ENCODE data around the gene EDIL3. TPM values are rescaled to one million over a fixed set of nuclear protein-coding genes. Genes with fewer than 3 reads are reported as not detected.

The EDIL3 gene
- total and polyA plus RNA-seq, 10 of the 15 experiments (the other 5 are each of a cell fraction or from before 2014, with no cell fraction given): 0.01 to 0.62 (median 0.20) TPM

DNA sequence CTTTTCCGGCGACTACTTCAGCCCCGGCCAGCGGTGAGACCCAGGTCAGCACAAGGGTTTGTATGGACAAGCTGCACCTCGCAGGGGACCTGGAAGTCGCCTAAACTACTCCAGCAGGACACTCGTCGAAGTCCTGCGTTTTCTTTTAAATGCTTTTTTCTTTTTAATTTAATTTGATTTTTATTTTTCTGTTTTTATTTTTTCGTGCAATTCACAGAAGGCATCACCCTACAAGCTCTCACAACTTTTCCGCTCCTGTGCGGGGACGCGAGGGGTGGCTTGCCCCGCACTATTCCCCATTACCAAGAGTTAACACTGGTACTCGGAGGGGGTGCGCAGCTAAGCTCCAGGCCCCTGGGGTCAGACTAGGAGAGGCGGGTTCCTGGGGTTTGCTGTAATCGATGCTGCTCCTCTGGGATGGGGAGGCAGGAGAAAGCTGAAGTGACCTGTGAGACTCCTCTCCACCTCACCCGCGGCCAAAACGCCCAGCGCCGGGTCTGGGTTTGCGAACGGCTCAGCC lies 1.3 kb downstream of the EDIL3 start:
- intact Hi-C loops (cut with micrococcal nuclease; ENCODE audit: unreplicated experiment): no loop called here
- H3K27me3 ChIP-seq (replicated peaks in 1 of 2; ENCODE audit: control insufficient read depth in 2 of 2, insufficient read depth in 2 of 2, low read length in 1 of 2): peaks cover 10 to 18% of the 10 kb centered on the region in 2 experiments
- H3K4me1 ChIP-seq (ENCODE audit: control insufficient read depth, insufficient read depth, low read length): no peaks in the 10 kb centered on the region
- no peak overlapping the region for H3K27ac ChIP-seq (ENCODE audit: control insufficient read depth, insufficient read depth)
- POLR2A ChIA-PET: no interaction called here
- in situ Hi-C loops (cut with MboI): no loop called here
- SMC1A ChIA-PET (ENCODE audit: uncharacterized antibody, unreplicated experiment): no interaction called here
- H4K20me1 ChIP-seq (ENCODE audit: control insufficient read depth, insufficient read depth): no peaks in the 10 kb centered on the region
- WGBS (ENCODE audit: insufficient coverage, insufficient replicate concordance, low lambda C conversion rate, missing lambda C conversion rate): 19% methylated on average over 22 of the region's 26 CpGs
- no peak overlapping the region for H2AFZ ChIP-seq (ENCODE audit: control insufficient read depth, low read depth, low read length)
- ATAC-seq: no peak
- no peaks in the 10 kb centered on the region for H3K79me2 ChIP-seq (ENCODE audit: control insufficient read depth, insufficient read depth, low read length)
- DNase-seq (ENCODE audit: low read depth, low spot score): no peak
- H3K4me2 ChIP-seq (ENCODE audit: control insufficient read depth, insufficient read depth): no peak overlapping the region
- H3K36me3 ChIP-seq (ENCODE audit: control insufficient read depth in 2 of 2, insufficient read depth in 2 of 2, low read length in 1 of 2): no peaks in the 10 kb centered on the region
- RAD21 ChIA-PET (ENCODE audit: unreplicated experiment): no interaction called here
- no peak overlapping the region for H3K9ac ChIP-seq (ENCODE audit: control insufficient read depth, insufficient read depth, low read length)
- TF ChIP-seq SUZ12 (IDR thresholded peaks at IDR 0.05; ENCODE audit: unreplicated experiment): peak; percentile 22
- no peak for TF ChIP-seq RUNX3 (IDR thresholded peaks at IDR 0.05; ENCODE audit: low read length)
- BruUV-seq (replicated peaks): no TSS peak
- H3K4me3 ChIP-seq: no peak overlapping the region
- CTCF ChIA-PET: no interaction called here
- no peak for FAIRE-seq
- no peaks in the 10 kb centered on the region for H3K9me3 ChIP-seq (replicated peaks; ENCODE audit: control insufficient read depth, insufficient read depth, low read length)

DNA sequence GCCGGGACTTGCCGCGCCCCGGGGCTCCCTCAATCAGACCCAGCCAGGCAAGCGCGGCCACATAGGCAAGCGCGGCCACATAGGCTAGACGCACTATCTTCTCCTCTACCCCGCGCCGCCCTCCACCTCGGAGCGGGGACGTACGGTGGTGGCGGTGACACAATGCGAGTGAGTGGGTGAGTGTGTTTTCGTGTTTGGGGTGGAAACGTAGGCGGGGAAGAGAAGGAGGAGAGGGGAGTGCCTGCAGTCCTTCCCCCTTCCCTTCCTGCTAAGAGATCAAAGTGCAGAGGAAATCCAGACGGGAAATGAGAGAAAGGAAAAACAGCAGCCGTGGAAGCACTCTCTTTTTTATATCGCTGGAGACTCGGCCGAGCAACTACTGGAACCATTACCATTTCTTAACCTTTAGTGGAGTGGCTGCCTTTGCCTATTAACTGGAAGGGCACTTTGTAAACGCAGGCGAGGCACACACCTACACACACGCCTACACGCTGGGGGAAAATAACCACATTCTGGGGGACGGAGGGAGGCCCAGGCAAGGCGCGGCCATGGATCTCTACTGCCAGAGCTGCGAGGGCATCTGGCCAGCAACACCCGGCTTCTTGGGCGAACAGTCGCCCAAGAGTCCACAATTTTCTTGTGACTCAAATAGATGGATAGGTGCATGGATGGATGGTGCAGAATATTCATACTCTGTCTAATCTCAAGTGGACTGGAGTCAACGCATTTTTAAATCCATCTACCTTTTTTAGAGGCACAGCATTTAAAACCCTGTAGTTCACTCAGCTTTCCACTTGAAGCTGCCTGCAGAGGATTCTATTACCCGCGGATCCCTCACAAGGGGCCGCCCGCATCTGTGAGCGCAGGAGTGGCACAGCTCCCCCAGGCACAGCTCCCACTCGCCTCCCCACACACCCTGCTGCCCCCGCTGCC lies 2.1 kb downstream of the EDIL3 start:
- intact Hi-C loops (cut with micrococcal nuclease; ENCODE audit: unreplicated experiment): no loop called here

More for the DNA sequence above, 2.1 kb downstream of the EDIL3 start:
- H3K4me1 ChIP-seq (ENCODE audit: control insufficient read depth, insufficient read depth, low read length): no peaks in the 10 kb centered on the region
- H4K20me1 ChIP-seq (ENCODE audit: control insufficient read depth, insufficient read depth): no peaks in the 10 kb centered on the region
- RAD21 ChIA-PET (ENCODE audit: unreplicated experiment): no interaction called here
- WGBS (ENCODE audit: insufficient coverage, insufficient replicate concordance, low lambda C conversion rate, missing lambda C conversion rate): 23% methylated on average over 36 of the region's 45 CpGs
- DNase-seq (ENCODE audit: low read depth, low spot score) (no peak), ATAC-seq (peak; percentile 7; the same call in 2 of the 3 replicates), FAIRE-seq (no peak)
- H3K9ac ChIP-seq (ENCODE audit: control insufficient read depth, insufficient read depth, low read length): no peak overlapping the region
- no peaks in the 10 kb centered on the region for H3K36me3 ChIP-seq (ENCODE audit: control insufficient read depth in 2 of 2, insufficient read depth in 2 of 2, low read length in 1 of 2)
- no peak overlapping the region for H3K27ac ChIP-seq (ENCODE audit: control insufficient read depth, insufficient read depth)
- no peaks in the 10 kb centered on the region for H3K79me2 ChIP-seq (ENCODE audit: control insufficient read depth, insufficient read depth, low read length)
- in situ Hi-C loops (cut with MboI): no loop called here
- H3K9me3 ChIP-seq (replicated peaks; ENCODE audit: control insufficient read depth, insufficient read depth, low read length): no peaks in the 10 kb centered on the region
- SMC1A ChIA-PET (ENCODE audit: uncharacterized antibody, unreplicated experiment): no interaction called here
- BruUV-seq (replicated peaks): no TSS peak
- H2AFZ ChIP-seq (ENCODE audit: control insufficient read depth, low read depth, low read length): no peak overlapping the region
- TF ChIP-seq ZBED1 (IDR thresholded peaks at IDR 0.05; ENCODE audit: borderline replicate concordance) (no peak), FOS (IDR thresholded peaks at IDR 0.05; ENCODE audit: borderline replicate concordance, extremely low read depth, insufficient read length) (no peak), EP300 (IDR thresholded peaks at IDR 0.05; ENCODE audit: borderline replicate concordance in 1 of 2, control insufficient read depth in 1 of 2, low read depth in 2 of 2, low read length in 2 of 2) (no peak), JUND (IDR thresholded peaks at IDR 0.05; ENCODE audit: low read depth, low read length) (no peak), MLLT1 (IDR thresholded peaks at IDR 0.05) (no peak), ASH2L (IDR thresholded peaks at IDR 0.05; ENCODE audit: borderline replicate concordance, low read depth) (no peak), KAT2A (conservative IDR thresholded peaks at IDR 0.05; ENCODE audit: control insufficient read depth, low read depth, low read length) (no peak), LARP7 (IDR thresholded peaks at IDR 0.05) (no peak)
- no peak overlapping the region for H3K4me3 ChIP-seq
- POLR2A ChIA-PET: no interaction called here
- CTCF ChIA-PET: no interaction called here
- peaks cover 10 to 18% of the 10 kb centered on the region in 2 experiments for H3K27me3 ChIP-seq (replicated peaks in 1 of 2; ENCODE audit: control insufficient read depth in 2 of 2, insufficient read depth in 2 of 2, low read length in 1 of 2)
- no peak overlapping the region for H3K4me2 ChIP-seq (ENCODE audit: control insufficient read depth, insufficient read depth)
